ENCODE data around the gene GPS1.

Gene GPS1

GRCh38 chr17:82060614-82061013, 8.9 kb downstream of the GPS1 start:
- DNase-seq, result no peak

- DNase-seq, result no peak
Observed at GRCh38 chr17:82061047-82061925, 9.6 kb downstream of the GPS1 start.

- no peak for DNase-seq
Observed at GRCh38 chr17:82062076-82062983, 10.6 kb downstream of the GPS1 start.

DNA sequence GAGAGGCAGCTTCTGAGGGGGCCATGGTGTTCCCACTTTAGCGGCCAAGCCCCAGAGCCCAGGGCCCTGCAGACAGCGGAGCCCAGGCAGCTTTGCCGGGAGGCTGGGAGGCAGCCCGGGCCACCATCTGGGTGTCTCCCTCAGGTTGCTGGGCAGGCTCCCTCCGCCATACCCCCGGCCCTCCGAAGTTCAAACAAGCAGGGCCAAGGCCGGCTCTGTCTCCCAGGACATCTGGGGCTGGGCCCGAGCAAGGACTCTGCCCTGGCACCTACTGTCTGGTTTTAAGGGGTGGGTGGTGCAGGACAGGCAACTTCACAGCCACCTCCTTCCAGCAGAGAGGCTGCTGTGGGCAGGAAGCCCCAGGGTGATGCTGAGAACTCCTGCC, 11.3 kb downstream of the GPS1 start:
- DNase-seq, result no peak

DNA sequence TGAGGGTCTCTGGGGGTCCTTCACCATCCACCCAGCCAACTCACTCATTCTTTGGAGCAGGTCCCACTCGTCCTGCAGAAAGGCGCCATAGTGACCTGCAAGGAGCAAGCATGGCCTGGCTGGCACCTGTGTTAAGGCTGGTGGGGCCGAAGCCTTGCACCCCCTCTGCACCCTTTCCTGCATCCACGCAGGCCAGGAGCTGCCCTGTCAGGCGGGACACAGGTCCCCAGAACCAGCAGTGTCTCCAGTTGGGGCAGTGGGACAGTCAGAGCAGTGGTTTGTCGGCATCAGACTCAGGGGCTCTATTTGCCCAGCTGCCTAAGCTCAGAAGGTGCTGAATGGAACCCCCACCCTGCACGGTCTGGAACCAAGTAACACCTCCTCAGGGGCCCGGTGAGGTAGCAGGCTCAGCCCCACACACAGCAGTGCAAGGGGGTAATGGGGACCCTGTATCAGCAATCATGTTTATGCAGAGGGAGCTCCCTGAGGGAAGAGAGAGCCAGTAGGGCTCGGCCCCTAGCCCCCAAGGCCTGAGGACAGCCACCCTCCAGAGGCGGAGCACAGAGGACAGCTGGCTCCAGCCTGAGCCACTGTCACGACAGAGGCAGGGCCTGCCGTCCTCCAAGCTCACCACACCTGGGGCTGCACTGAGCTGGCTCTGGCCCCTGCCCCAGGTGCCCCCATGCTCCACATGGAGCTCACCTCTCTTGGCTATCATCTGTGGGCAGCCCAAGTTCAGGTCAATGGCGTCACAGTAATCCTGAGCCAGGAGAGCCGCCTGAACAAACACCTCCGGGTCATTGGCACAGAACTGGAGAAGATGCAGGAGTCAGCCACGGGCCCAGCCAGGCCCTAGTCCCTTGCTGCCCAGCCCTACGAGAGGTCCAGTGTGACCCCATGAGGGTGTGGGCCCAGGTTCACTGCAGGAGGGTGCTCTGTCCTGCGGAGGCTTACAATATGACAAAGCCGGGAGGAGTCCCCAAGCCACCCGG, 12.0 kb downstream of the GPS1 start:
- DNase-seq, result no peak

GRCh38 chr17:82064433-82065192, 12.9 kb downstream of the GPS1 start:
- peak in 1 of 2 experiments; percentile 33 for DNase-seq

DNA sequence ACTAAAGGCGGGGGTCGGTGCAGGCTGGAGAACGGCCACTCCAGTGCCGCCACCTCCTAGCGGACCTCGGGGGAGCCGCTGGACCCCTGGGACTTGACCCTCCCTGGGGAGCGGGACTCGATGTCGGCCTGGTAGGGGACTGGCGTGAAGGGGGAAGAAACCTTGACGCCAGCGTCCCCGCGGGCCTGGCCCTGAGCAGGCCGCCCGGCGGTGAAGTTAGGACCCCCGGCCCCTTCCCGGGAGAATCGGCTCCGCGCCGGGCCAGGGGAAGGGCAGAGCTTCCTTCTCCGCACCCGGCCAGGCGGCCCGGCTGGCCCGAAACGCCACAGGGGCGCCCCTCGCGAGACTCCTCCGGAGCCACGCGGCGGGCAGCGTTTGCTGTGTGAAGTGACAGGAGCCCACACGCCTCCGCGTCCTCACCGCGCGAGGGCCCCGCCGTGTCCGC, 13.5 kb downstream of the GPS1 start:
- no peak for DNase-seq

GRCh38 chr17:82065638-82066303, 14.1 kb downstream of the GPS1 start, which contains the start of gene DUS1L:
TSS of gene DUS1L (minus strand) at chr17:82065804. CDS start at chr17:82065059, 745 bp downstream.
- peak; percentile 17 to 44 for DNase-seq

GRCh38 chr17:82070611-82071010, 18.9 kb downstream of the GPS1 start:
- no peak for DNase-seq

DNA sequence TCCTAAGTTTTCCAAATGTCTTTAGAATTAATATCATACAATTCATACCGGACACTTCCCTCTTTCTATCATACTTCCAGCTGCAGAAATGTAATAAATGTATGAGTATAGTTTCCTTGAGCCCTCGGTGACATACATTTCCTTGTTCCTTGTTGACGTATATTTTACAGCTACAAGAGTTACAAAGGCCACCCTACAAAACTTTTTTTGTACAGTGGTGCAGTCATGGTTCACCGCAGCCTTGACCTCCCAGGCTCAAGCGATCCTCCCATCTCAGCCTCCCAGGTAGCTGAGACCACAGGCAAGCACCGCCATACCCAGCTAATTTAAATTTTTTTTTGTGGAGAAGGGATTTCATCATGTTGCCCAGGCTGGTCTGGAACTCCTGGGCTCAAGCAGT, 21.1 kb downstream of the GPS1 start:
- DNase-seq, result no peak

GRCh38 chr17:82073446-82073845, 21.7 kb downstream of the GPS1 start:
- DNase-seq, result no peak

DNA sequence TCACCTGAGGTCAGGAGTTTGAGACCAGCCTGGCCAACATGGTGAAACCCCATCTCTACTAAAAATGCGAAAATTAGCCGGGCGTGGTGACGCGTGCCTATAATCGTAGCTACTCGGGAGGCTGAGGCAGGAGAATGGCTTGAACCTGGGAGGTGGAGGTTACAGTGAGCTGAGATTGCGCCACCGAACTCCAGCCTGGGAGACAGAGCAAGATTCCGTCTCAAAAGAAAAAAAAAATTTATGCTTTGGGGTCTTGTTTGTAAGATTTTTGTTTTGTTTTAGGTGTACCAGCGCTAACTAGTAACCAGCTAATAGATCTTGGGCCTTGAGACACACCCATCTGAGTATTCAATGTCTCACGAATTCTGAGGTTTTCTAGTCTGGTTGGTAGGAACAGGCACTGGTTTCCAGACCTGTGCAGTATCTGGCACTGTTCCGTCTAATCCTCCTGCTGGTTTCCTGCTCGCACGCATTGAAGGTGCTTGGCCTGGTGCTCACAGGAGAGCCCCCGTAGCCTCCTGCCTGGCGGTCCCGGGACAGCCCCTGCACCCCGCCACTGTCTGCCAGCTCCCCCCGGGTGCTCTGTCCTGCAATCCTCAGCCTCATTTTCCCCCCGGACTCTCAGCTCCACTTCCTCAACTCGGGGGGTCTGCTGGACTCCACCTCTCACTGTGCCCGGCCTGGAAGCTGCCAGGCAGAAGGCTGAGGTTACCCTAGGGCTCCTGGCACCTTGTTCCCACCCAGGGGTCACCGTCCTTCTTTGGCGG, 24.5 kb downstream of the GPS1 start:
- no peak for DNase-seq

DNA sequence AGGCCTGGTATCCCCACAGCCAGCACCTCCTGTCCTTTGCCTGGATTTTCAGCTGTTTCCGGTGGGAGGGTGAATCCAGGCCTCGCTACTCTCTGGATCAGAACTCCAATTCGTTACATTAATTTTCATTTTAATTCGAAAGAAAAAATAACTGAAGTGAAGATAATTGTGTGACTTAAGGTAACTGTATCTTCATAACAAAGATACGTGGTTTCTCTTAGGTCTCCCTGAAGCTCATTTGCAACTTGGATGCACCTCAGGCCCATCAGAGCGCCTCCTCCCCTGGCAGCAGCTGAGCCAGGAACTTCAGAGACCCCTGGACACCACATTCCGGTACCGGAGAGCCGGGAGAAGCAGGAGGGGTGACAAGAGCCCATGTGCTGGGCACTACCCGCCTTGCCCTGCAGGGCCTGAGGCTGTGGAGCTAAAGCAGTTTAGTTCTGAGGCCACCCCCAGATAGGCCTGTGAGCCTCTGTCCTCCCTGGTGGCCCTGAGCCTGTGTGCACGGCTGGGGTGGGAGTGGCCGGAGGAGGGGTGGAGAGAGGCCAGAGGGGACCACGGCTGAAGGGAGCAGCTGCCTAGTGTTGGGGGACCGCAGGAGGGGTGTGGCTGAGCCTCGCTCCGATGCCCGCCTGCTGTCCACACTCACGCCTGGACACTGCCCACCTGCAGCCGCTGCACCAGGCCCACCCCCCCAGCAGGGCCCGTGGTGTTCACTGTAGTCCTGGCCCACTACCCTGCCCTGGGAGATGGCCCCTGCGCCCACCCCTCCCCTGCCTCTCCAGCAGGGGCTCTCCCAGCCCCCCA, 25.3 kb downstream of the GPS1 start:
- no peak for DNase-seq

DNA sequence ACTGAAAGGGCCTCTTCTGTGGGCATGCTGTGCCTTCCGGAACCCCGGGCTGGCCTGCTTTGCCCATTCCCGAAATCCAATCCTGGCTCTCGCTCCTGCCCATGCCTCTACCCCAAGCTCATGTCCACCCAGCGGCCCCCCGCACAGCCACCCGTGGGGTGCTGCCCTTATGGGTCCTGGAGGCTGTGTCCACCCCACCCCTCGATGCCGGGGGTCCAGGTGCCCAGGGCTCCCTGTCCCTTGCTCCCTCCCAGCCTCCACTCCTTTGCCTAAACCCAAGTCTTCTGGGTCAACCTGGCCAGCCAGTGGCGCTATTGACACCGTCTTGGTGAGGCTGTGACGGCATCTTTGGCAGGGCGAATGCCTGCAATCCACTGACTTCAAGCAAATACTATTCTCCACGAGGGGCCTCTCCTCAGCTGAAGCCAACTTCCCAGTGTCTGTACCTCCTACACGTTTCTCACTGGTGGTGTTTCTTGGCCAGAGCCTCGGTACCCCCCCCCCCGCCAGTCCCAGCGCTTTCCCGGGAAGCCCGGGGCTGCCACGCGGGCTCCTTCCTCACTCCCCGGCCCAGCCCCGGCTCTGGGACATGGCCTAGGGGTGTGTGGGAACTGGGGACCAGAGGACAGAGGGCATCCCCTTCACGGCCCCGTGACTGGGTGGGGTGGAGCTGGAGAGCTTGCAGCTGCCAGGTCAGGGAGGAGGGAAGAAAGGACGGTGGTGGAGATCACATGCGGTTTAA, 26.1 kb downstream of the GPS1 start:
- DNase-seq, result no peak

DNA sequence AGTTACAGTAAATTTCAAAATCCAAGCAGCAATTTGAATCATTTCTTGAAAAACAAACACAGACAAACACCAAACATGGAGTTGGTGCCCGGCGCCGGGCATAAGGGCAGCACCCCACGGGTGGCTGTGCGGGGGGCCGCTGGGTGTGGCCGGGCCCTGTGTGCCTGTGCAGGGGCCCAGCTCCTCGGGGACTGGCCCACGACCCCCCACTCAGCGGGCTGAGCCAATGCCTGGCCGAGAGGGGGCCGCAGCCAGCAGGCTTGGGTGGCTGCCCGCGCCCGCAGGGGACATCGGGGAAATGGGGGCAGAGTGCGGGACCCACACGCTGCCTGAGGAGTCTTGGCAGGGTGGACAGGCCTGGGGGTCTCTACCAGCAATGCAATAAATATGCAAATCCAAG, 26.7 kb downstream of the GPS1 start:
- no peak for DNase-seq

- no peak for DNase-seq
Observed at GRCh38 chr17:82079001-82079677, 27.4 kb downstream of the GPS1 start.

- DNase-seq, result no peak
Observed at GRCh38 chr17:82080048-82080788, 28.5 kb downstream of the GPS1 start.
